Panc1 (cell line): ENCODE results near the gene ERN2. TPM values are rescaled to one million over a fixed set of nuclear protein-coding genes. Genes with fewer than 3 reads are reported as not detected.

Experiments
- ATAC-seq: fragments of 200-7000 bp; cut with Tn5 transposase; 2 replicates; pipeline ENCODE4 v1.9.1; 2020; ENCODE audit warnings: mild to moderate bottlenecking, moderate library complexity
- BruUV-seq: library from RNA; stranded (reverse); fragments of 400-500 nt; replicated peaks from 2 replicates; lab custom pipeline; 2021; lab: Mats Ljungman, UMichigan
- CTCF ChIA-PET: fragments of 300-600 bp; sonication (Branson Sonifier 250); formaldehyde crosslinking; loops from one replicate; lab custom pipeline; 2022; ENCODE audit warnings: antibody characterized with exemption; lab: Charles Lee
- POLR2A ChIA-PET: fragments of 300-600 bp; sonication (Branson Sonifier 250); formaldehyde crosslinking; loops from one replicate; lab custom pipeline; 2022; ENCODE audit warnings: antibody characterized with exemption; lab: Charles Lee
- DNase-seq: peaks from one replicate; pipeline ENCODE4 v3.0.0-alpha.2; 2010; ENCODE audit warnings: low read depth, low spot score
- H3K27ac ChIP-seq: 2 replicates; pipeline ENCODE4 v1.5.1; 2011; ENCODE audit warnings: mild to moderate bottlenecking, low read length, inconsistent platforms
- H3K27me3 ChIP-seq: fragments of 200-500 bp; sonication (Bioruptor generic); 2 replicates; pipeline ENCODE4 v1.6.0; 2014; ENCODE audit warnings: low read length, inconsistent platforms; ENCODE audit not compliant: control insufficient read depth, insufficient read depth
- H3K36me3 ChIP-seq: fragments of 200-500 bp; sonication (Bioruptor generic); 2 replicates; pipeline ENCODE4 v1.5.1; 2014; ENCODE audit warnings: inconsistent platforms, mild to moderate bottlenecking, low read length, moderate library complexity; ENCODE audit not compliant: control insufficient read depth, insufficient read depth
- H3K4me1 ChIP-seq: 2 replicates; pipeline ENCODE4 v1.5.1; 2011; ENCODE audit warnings: inconsistent platforms, mild to moderate bottlenecking, low read length, moderate library complexity; ENCODE audit not compliant: control insufficient read depth, insufficient read depth
- H3K4me3 ChIP-seq, 2 experiments: 2 replicates each; pipeline ENCODE4 v1.5.1; 2011 to 2012; ENCODE audit warnings: low read depth in 2 of 2, low read length in 2 of 2, mild to moderate bottlenecking in 2 of 2, inconsistent platforms in 1 of 2, moderate library complexity in 1 of 2
- H3K9me3 ChIP-seq: fragments of 200-500 bp; sonication (Bioruptor generic); 2 replicates; pipeline ENCODE4 v1.5.1; 2014; ENCODE audit warnings: low read depth, mild to moderate bottlenecking, inconsistent platforms, low read length, moderate library complexity; ENCODE audit not compliant: control insufficient read depth, insufficient read depth
- CTCF ChIP-seq: fragments of 450-650 bp; IDR thresholded peaks from 2 replicates; pipeline ENCODE4 v1.5.1; 2017; ENCODE audit warnings: mild to moderate bottlenecking
- POLR2AphosphoS5 ChIP-seq: IDR thresholded peaks from 2 replicates; pipeline ENCODE4 v1.6.1; 2012; ENCODE audit warnings: mild to moderate bottlenecking, low read depth, low read length, moderate library complexity
- REST ChIP-seq, 2 experiments: IDR thresholded peaks; 2 replicates each; pipeline ENCODE4 v1.6.1; 2011 to 2012; ENCODE audit warnings: low read depth in 2 of 2, control low read depth in 1 of 2, low read length in 1 of 2, mild to moderate bottlenecking in 1 of 2, moderate library complexity in 1 of 2; ENCODE audit not compliant: insufficient read depth in 1 of 2
- SIN3A ChIP-seq: IDR thresholded peaks from 2 replicates; pipeline ENCODE4 v1.6.1; 2012; ENCODE audit warnings: low read depth, mild to moderate bottlenecking, low read length, moderate library complexity, borderline replicate concordance; ENCODE audit not compliant: insufficient read depth
- TCF7L2 ChIP-seq: IDR thresholded peaks from 2 replicates; pipeline ENCODE4 v1.6.1; 2011; ENCODE audit warnings: mild to moderate bottlenecking, low read depth, low read length, inconsistent platforms
- in situ Hi-C: cut with HindIII; loops from 2 replicates; pipeline ENCODE4 v1.10.0; 2016; ENCODE audit warnings: low sequenced_read_pairs, low pct_unique_long_range_greater_than_20kb
- intact Hi-C: fragments of 100-400 bp; cut with micrococcal nuclease; formaldehyde crosslinking; loops from one replicate; pipeline ENCODE4 v1.10.0; 2022; ENCODE audit not compliant: unreplicated experiment
- total RNA-seq: library from RNA; stranded (reverse); gene quantifications from one replicate; pipeline ENCODE4 v1.2.1, GENCODE V29; 2021; ENCODE audit not compliant: unreplicated experiment

The ERN2 gene
- total RNA-seq, 1 experiment from 2014 or later, result not detected

- ChIA-PET POLR2A (interaction anchor here (0.6 to 0.8 kb wide), 2 partner anchors 11 to 749 kb away, joined by 3 read pairs; no protein-coding TSS in a partner anchor), CTCF (interaction anchor here (0.6 kb wide), 1 partner anchor 68 kb away, joined by 9 read pairs; no protein-coding TSS in a partner anchor)
- Histone ChIP-seq H3K27ac (no peak overlapping the region), H3K27me3 (no peaks in the 10 kb centered on the region), H3K4me1 (no peaks in the 10 kb centered on the region), H3K4me3 (no peak overlapping the region), H3K36me3 (peaks cover 8% of the 10 kb centered on the region), H3K9me3 (no peaks in the 10 kb centered on the region)
- intact Hi-C loops, result no loop called here
- ATAC-seq (no peak; the same call in 1 of the 2 replicates), DNase-seq (no peak)
- in situ Hi-C loops, result no loop called here
- BruUV-seq, result no TSS peak
- no peak for TF ChIP-seq TCF7L2
- no peak for TF ChIP-seq CTCF
- TF ChIP-seq REST (IDR thresholded peaks at IDR 0.05; ENCODE audit: insufficient read depth in 1 of 2, low read depth in 2 of 2, low read length in 1 of 2), result no peak
- TF ChIP-seq SIN3A, result no peak
- no peak for TF ChIP-seq POLR2AphosphoS5
Observed at GRCh38 chr16:23690771-23691482, 22.1 kb downstream of the ERN2 start.

GRCh38 chr16:23689442-23690187 lies 23.4 kb downstream of the ERN2 start:
- in situ Hi-C loops (no loop called here), intact Hi-C loops (no loop called here)
- 0 out of 2 replicates have a peak, but pooled peaks have one; percentile 15 for ATAC-seq
- Histone ChIP-seq H3K36me3 (peaks cover 11% of the 10 kb centered on the region), H3K4me1 (no peaks in the 10 kb centered on the region), H3K27me3 (no peaks in the 10 kb centered on the region), H3K9me3 (no peaks in the 10 kb centered on the region), H3K4me3 (no peak overlapping the region), H3K27ac (no peak overlapping the region)
- ChIA-PET CTCF (no interaction called here), POLR2A (interaction anchor here (0.7 kb wide), 1 partner anchor 118 kb away, joined by 4 read pairs; no protein-coding TSS in a partner anchor)
- BruUV-seq, result TSS peak; percentile 84
- no peak for DNase-seq
- TF ChIP-seq TCF7L2, result no peak
- TF ChIP-seq SIN3A, result no peak
- TF ChIP-seq REST (IDR thresholded peaks at IDR 0.05; ENCODE audit: insufficient read depth in 1 of 2, low read depth in 2 of 2, low read length in 1 of 2), result no peak
